Muscle of back (tissue), 11 donors: Measurements from ENCODE around the gene SQSTM1. TPM values are rescaled to one million over a fixed set of nuclear protein-coding genes. Genes with fewer than 3 reads are reported as not detected.
"Not testable (repeated sequence)": the region's sequence is repeated elsewhere in the genome, so short reads cannot be mapped to it uniquely, and the experiment has no call there.

Experiments
- DNase-seq, 3 donors: peaks; one replicate each; pipeline versions ENCODE4 v3.0.0 to v3.0.0-alpha.2; 2013
- polyA plus RNA-seq, 10 donors: library from polyadenylated mRNA; unstranded; fragments of 120-200 nt; gene quantifications; one replicate each; pipeline ENCODE4 v1.2.1, GENCODE V29; 2013; ENCODE audit not compliant: insufficient read length in 10 of 10

Gene SQSTM1
- polyA plus RNA-seq, 10 donors: 56.1 to 76.1 (median 61.2) TPM

DNA sequence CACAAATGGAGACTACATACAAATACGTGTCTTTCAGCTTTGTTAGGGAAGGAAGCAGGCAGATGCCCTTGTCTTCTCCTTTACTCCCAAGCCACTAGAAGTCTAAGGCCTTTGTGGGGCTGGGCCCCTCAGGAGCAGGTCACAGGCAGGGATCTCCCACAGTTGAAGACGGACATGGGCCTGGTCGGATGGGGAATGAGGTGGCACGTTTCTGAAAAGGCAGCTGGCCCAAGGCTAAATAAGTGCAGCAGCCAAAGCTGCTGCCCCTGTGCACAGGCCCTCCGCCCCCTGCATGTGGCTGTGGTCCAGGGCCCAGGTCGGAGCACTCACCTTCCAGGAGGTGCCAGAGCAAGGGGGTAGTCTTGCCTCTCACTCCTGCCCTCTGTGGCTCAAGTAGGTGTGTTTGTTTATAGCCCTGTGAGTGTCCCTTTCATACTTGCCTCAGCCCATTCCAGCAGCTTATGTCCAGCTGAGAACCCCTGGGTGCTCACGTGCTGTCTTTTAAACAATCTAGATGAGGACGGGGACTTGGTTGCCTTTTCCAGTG lies 1.8 kb downstream of the SQSTM1 start:
- no peak for DNase-seq

DNA sequence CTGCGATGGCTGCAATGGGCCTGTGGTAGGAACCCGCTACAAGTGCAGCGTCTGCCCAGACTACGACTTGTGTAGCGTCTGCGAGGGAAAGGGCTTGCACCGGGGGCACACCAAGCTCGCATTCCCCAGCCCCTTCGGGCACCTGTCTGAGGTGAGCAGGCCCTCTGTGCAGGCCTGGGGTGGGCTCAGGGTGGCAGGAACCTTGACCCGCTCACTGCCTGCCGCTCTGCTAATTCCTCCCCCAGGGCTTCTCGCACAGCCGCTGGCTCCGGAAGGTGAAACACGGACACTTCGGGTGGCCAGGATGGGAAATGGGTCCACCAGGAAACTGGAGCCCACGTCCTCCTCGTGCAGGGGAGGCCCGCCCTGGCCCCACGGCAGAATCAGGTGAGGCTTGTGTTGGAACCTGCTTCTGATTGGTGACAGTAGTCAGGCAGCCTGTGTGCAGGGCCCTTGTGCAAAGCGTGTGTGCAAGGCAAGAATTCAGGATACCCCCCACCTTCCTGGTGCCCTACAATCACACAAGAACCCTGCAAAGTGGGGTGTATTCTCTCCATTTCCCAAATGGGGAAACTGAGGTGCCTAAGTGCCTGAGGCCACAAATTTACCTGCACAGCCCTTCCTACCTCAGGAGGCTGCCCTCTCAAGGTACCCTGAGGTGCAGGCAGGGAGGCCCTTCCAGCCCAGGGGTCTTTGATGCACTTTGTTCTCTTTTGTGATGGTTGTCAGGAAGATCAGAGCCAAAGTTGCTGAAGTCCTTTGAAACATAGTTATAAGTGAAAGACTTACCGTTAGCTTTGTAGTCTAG lies 3.4 kb downstream of the SQSTM1 start:
- DNase-seq: no peak

DNA sequence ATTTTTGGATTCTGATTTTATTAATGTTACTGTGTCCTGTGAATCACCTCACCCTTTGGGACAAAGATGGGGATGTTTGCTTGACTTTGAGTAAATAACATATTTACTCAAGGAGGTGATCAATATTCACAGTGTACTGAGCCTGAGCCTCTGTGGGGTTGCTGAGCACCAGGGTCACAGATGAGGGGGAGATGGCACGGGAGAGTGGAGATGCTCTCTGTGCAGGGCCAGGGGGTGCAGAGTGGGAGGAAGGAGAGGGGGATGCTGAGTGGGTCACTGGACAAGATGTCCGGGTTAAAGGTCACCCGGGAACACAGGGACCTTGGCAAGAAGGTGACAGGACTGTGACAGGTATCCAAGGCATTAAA lies 4.0 kb downstream of the SQSTM1 start:
- no peak for DNase-seq

DNA sequence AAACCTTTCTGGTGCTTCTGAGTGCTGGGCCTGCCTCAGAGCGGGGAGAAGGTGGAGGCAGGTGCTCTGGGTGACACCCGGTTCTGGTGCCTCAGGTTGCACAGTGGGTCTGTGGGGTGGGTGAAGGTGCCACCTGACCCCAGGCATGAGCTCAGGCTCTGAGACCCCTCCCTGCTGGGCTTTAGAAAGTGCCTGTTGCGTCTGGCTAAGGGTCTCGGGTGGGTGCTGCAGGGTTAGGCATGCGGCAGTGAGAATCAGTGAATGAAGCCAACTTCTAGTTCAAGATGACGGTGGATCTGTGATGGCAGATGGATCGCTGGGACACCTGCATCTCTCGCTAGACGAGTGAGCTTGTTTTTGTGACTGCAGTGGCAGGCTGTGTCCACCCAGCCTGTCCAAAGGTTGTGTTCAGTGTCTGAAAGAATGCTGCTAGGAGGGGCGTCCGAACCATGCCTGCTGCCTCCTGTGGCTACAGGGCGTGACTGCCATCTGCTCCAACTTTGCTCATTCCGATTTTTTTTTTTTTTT lies 5.0 kb downstream of the SQSTM1 start:
- DNase-seq: no peak

DNA sequence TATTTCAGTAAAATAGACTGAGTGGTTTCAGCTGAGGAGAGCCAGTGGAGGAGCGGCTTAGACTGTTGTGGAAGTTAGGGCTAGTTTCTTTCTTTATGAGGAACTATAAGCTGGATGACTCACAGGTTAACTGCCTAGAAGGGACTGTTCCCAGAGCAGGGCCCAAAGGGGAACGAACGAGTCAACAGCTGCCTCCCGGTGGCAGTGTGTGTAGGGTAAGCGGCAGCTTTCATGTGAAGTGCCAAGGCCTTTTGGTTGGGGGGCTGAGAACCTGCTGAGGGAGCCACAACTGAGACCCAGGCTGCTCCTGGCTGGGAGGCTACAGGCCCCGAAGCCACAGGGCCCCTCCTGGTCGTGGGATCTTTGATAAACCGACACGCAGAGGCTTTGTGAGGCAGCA lies 7.0 kb downstream of the SQSTM1 start:
- DNase-seq: no peak

DNA sequence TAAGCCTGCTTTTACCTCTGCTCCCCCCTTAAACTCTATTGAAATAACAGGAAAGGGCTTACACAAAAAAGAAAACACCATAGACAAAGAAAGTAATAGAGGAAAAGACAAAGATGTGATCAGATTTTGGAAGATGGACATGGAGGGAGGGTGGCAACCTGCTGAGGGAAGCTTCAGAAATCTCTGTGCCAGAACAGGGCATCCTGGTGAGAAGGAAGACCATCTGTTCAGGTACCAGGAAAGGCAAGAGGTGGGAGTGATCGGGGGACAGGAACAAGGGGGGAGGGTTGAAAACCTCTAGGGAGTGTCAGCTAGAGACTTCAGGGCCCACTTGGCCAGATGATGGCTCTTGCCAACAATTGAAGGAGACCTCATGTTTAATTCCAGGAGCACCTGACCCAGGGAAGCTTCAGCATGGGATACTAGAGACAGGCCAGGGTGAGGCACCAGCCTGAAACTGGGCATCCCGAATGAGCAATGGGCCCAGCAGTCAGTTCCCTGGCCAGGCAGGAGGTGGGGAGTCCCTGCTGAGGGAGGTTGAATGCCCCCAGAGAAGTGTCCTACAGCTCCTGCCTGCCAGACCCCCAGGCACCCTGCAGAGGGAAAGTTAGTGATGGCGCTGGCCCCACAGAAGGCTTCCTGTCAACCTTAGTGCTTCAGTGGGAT lies 8.2 kb downstream of the SQSTM1 start:
- no peak for DNase-seq

DNA sequence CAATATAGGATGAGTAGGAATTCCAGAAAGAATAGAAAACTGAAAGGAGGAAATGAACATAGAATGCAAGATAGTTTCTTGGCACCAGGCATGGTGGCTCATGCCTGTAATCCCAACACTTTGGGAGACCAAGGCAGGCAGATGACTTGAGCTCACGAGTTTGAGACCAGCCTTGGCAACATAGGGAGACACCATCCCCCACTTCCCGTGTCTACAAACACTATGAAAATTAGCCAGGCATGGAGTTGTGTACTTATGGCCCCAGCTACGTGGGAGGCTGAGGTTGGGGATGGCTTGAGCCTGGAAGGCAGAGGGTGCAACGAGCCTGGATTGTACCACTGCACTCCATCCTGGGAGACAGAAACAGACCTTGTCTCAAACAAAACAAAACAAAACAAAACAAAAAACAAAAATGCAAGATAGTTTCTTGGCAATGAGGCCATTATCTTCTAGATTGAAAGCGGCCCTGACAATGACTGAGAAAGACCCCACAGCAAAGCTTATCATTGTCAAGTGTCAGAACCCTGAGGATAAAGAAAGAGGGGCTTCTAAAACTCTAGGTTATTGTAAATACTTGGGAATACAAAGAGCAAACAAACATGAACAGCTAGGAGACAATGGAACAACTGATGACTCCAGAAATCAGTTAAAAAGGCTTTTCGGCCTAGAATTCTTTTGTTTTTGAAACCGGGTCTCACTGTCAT lies 9.2 kb downstream of the SQSTM1 start:
- no peak for DNase-seq

DNA sequence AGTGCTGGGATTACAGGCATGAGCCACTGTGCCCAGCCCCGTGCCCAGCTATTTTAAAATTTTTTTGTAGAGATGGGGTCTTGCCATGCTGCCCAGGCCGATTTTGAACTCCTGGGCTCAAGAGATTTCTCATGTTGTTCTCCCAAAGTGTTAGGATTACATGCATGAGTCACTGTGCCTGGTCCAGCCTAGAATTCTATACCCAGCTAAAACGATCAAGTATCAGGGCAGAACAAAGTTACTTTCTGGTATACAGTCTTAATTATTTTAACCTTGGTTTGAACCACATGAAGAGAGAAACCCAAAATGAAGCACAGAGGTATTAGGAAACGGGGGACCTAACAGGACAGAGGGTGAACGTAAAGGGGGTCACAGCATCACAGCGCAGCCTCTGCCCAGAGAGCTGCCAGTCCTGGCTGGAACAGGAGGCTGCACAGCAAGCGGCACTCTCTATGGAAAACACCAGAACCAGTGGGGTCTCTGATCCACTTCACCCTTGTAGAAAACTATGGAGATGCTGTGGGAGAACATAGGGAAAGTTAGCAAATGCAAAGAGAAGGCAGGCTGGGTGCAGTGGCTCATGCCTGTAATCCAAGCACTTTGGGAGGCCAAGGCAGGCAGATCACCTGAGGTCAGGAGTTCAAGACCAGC lies 10.2 kb downstream of the SQSTM1 start:
- DNase-seq: no peak

DNA sequence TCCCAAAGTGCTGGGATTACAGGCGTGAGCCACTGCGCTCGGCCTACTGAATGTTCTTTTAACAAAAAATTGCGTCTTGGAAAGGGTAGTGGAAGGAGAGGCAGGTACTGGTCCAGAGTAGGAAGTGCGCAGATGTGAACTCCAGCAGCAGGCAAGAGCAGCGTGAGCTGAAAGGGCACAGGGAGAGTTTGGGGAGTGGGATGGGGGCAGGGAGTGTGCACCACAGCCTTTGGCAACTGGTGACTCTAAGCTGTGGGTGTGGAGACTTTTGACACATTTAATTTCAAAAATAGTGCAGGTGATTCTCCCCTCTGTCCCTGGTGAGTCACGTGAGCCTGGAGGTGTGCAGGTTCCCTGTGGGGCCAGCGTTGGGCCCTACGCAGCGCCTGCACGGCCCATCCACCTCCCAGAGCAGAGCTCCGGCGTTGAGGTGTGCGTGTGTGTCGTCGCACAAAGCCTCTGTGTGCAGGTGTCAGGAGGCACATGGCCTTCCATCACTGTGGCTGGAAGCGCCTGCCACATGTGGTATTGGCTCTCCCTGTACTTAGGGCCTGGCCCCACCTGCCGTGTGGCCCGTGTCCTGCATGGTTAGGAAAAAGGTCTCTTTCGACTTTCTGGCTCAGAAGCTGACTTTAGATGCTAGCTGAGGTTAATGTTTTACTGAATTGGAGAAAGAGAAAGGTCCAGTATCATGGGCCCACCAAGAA lies 11.5 kb downstream of the SQSTM1 start:
- DNase-seq: no peak

DNA sequence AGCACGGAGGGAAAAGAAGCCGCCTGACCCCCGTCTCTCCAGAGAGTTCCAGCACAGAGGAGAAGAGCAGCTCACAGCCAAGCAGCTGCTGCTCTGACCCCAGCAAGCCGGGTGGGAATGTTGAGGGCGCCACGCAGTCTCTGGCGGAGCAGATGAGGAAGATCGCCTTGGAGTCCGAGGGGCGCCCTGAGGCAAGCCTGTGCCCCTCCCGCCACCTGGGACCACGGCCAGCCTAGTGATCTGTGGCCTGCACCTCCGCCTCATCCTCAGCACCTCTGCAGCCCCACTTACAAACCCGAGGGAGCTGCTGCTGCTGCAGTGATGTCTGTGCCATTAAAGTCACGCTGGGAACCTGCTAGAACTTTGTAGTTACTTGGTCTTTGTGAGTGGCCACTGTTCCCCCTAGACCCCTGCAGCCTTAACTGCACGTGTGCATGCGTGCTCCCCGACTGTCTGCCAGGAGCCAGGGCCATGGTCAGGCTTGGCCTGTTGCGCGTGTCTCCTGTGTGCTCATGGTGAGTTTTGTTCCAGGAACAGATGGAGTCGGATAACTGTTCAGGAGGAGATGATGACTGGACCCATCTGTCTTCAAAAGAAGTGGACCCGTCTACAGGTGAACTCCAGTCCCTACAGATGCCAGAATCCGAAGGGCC lies 12.5 kb downstream of the SQSTM1 start:
- no peak for DNase-seq

DNA sequence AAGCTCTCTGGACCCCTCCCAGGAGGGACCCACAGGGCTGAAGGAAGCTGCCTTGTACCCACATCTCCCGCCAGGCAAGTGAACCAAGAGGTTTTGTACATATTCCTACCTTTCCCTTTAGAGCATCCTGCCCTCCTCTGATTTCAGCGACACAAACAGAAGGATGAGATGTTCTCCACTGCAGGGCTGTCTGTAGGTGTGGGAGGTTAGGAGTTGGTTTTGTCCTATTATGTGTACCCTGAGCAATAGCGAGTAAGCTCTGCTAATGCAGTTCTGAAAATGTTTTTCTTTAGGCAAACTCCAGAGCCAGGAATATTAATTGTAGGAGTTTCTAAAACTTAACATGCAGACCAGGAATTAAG lies 13.0 kb downstream of the SQSTM1 start:
- no peak for DNase-seq

DNA sequence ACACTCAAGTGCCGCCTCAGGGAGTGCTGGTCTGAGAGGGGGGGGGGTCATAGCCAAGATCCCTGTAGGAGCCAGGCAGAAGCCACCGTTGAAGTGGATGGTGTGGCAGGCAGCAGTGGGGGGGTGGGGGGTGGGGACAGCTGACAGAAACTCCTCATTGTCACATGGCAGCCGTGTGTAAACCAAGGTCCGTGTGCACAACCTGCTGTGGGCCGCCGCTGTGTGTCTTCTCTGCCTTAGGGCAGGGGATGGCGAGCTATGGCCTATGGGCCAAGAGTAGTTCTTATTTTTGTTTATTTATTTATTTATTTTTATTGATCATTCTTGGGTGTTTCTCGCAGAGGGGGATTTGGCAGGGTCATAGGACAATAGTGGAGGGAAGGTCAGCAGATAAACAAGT lies 13.4 kb downstream of the SQSTM1 start:
- DNase-seq: no peak

DNA sequence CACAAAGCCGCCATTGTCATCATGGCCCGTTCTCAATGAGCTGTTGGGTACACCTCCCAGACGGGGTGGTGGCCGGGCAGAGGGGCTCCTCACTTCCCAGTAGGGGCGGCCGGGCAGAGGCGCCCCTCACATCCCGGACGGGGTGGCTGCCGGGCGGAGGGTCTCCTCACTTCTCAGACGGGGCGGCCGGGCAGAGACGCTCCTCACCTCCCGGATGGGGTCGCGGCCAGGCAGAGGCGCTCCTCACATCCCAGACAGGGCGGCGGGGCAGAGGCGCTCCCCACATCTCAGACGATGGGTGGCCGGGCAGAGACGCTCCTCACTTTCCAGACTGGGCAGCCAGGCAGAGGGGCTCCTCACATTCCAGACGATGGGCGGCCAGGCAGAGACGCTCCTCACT lies 14.2 kb downstream of the SQSTM1 start:
- not testable (repeated sequence) for DNase-seq

DNA sequence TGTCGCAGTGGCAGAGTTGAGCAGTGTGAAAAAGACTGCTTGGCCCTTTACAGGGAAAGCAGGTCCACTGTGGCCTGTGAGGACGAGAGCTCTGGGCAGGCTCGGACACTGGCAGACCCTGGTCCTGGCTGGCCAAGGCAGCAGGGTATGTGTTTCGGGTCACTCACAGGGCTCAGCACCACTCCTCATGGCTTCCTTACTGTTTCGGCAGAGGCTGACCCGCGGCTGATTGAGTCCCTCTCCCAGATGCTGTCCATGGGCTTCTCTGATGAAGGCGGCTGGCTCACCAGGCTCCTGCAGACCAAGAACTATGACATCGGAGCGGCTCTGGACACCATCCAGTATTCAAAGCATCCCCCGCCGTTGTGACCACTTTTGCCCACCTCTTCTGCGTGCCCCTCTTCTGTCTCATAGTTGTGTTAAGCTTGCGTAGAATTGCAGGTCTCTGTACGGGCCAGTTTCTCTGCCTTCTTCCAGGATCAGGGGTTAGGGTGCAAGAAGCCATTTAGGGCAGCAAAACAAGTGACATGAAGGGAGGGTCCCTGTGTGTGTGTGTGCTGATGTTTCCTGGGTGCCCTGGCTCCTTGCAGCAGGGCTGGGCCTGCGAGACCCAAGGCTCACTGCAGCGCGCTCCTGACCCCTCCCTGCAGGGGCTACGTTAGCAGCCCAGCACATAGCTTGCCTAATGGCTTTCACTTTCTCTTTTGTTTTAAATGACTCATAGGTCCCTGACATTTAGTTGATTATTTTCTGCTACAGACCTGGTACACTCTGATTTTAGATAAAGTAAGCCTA lies 15.7 kb downstream of the SQSTM1 start:
- DNase-seq: no peak

DNA sequence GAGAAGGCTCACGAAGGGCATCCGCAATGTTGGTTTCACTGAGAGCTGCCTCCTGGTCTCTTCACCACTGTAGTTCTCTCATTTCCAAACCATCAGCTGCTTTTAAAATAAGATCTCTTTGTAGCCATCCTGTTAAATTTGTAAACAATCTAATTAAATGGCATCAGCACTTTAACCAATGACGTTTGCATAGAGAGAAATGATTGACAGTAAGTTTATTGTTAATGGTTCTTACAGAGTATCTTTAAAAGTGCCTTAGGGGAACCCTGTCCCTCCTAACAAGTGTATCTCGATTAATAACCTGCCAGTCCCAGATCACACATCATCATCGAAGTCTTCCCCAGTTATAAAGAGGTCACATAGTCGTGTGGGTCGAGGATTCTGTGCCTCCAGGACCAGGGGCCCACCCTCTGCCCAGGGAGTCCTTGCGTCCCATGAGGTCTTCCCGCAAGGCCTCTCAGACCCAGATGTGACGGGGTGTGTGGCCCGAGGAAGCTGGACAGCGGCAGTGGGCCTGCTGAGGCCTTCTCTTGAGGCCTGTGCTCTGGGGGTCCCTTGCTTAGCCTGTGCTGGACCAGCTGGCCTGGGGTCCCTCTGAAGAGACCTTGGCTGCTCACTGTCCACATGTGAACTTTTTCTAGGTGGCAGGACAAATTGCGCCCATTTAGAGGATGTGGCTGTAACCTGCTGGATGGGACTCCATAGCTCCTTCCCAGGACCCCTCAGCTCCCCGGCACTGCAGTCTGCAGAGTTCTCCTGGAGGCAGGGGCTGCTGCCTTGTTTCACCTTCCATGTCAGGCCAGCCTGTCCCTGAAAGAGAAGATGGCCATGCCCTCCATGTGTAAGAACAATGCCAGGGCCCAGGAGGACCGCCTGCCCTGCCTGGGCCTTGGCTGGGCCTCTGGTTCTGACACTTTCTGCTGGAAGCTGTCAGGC lies 16.6 kb downstream of the SQSTM1 start:
- DNase-seq: no peak

DNA sequence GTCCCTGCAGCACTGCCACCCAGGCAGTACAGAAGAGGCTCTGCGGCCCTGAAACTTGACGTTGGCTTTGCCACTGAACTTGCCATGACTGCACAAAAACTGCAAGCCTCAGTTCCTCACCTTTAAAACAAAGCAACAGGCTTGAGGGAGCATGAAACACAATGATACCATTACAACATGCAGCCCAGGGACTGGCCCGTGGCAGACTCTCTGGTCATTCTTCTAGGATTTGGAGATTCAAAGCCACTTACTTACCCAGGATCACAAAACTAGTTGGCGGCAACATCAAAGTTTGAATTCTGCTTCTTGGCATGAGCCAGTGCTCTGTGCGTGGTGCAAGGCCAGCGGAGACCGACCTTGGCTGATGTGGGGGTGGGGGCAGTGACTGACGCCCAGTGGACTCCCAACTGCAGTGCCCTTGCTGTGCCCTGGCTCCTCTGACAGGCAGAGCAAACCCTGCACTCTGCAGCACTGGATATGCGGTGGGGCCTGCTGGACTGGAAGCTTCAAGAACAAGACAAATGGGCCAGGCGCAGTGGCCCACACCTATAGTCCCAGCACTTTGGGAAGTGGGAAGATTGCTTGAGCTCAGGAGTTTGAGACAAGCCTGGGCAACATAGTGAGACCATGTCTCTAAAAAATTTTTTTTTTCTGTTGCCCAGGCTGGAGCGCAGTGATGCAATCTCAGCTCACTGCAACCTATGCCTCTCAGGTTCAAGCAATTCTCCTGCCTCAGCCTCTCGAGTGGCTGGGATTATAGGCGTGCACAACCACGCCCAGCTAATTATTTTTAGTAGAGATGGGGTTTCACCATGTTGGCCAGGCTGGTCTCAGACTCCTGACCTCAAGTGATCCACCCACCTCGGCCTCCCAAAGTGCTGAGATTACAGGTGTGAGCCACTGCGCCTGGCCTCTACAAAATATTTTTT lies 18.9 kb downstream of the SQSTM1 start:
- no peak for DNase-seq

DNA sequence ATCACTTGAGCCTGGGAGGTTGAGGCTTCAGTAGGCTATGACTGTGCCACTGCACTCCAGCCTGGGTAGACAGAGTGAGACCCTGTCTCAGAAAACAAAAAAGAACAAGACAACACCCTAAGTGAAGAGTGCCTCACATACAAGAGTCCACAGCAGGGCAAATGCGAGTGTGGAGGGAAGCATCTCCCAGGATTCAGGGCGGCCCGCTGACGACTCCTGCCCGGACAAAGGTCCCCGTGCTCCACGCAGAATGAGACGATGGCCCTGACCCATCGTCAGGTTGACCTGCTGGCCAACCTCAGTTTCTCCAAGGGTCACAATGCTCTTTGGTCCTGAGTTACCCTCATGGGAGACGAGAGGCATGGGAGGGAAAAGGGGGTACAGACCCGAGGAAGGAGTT lies 19.6 kb downstream of the SQSTM1 start:
- DNase-seq: no peak

DNA sequence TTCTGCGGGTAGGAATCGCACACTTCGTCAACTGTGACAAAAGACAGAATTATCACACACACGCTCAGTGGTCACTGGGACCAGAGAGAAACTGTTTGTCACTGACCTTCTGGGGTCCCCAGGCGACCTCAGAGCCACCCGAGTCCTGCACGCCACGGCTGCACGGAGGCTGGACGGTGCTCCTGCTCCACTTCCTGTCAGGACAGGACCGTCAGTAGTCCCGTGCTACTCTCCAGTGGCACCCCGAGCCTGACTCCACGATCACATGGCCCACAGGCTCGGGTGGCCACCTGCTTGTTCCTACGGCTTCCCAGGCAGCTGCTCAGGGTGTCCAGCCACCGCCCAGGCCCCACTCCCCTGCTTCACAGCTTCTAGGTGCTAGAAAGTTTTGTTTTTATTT lies 20.1 kb downstream of the SQSTM1 start:
- no peak for DNase-seq
